ENCODE data around the gene CCR5AS.
"Not testable (repeated sequence)": the region's sequence is repeated elsewhere in the genome, so short reads cannot be mapped to it uniquely, and the experiment has no call there.

CCR5AS gene

DNA sequence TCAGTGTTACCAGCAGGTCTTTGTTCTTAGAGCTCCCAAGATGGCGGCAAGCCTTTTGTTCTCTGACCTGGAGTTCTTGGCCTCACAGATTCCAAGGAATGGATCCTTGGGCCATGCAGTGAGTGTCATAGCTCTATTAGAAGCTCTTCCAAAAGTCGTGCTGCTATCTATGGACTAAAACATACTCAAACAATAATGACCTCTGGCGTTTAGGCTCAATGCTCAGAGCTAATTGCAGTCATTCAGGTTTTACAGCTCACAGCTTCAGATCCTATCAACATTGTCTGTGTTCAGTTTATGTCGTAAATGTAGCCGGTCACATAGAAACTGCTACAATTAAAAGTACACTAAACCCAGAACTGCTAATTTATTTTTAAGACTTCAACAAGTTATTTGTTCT is 22.4 kb upstream of the CCR5AS start:
- no peak for DNase-seq (ENCODE audit: low spot score)

DNA sequence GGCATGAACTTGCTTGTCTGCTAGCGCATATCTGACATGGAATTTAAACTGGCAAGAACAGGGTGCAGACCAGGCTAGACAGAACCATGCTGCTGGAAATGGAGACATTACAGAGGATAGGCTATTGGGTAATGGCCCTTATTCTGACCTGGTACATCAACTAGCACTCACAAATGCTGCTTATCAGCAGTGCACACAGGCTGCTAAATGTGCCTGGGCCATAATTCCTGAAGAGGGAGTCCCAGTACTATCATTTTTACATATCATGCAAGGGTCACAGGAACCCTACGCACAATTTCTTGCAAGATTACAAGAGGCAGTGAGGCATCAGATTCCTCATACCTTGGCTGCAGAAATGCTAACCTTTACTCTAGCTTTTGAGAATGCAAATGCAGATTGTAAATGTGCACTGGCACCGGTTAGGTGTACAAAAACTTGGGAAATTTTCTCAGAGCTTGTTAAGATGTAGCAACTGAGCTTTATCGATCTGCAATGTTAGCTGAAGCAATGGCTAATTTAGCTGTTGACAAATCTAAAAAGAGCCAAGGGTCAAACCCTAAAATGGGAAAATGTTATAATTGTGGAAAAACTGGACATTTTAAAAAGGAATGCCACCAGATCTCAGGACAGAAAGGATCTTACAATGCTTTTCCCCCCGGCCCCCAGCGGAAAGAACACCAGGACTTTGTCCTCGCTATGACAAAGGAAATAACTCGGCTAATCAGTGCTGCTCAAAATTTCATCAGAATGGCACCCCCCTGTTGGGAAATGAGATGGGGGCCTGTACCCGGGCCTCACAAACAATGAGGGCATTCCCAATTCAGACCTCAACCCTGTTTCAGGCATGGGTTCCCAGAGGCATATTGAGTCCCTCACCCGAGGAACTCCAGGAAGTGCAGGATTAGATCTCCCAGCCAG is 21.3 kb upstream of the CCR5AS start:
- no peak for DNase-seq (ENCODE audit: low spot score)

DNA sequence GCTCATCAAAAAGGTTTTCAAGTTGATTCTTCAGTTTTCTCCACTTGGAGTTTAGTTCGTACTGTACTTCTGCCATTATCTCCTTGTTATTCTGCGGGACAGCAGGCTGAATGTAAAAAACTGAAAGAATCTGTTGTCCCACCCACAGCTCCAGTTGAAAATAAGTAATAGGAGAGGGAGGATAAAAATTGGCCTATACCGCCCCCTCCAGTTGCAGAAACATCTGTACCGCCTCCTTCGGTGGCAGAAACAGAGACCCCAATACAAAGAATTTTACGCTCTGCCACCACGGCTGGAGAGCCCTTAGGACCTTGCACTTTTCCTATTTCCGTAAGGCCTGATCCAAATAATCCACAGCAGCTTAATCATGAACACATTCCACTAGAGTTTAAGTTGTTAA is 20.5 kb upstream of the CCR5AS start:
- not testable (repeated sequence) for DNase-seq (ENCODE audit: low spot score)

DNA sequence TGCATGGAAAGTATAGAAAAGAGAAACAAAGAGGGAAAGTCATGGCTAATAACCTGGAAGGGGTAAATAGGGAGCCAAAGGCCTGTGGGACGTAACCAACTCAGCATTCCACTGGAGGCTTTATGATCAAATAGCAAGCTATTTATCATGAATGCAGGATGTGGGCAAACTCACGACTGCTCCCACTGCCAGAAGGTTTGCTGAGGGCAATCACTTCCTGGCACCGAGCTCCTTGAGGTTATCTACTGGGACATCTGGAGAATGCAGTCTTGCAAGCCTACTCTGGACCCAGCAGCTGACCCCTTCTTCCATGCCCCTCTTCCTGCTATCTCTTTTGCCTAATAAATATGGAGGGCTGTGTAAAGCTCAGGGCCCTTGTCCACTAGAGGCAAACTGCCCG is 19.6 kb upstream of the CCR5AS start:
- not testable (repeated sequence) for DNase-seq (ENCODE audit: low spot score)

DNA sequence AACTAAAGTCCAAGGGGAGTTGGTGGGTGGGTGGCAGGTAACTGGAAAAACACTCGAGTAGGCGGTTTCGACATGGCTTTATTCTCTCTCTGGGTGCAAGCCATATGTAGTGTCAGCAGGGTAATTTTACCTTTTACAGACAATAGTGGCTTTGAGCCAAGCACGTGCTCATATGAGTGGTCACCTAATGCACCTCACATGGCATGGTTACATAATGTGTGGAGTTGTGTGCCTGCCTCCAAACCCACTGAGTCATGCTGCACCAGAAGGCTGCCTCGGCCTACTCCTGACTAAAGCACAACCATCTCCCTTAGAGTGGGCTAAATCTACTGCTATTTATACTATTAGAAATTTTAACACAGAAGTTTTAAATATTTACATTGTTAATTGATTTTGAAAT is 16.7 kb upstream of the CCR5AS start:
- no peak for DNase-seq (ENCODE audit: low spot score)

DNA sequence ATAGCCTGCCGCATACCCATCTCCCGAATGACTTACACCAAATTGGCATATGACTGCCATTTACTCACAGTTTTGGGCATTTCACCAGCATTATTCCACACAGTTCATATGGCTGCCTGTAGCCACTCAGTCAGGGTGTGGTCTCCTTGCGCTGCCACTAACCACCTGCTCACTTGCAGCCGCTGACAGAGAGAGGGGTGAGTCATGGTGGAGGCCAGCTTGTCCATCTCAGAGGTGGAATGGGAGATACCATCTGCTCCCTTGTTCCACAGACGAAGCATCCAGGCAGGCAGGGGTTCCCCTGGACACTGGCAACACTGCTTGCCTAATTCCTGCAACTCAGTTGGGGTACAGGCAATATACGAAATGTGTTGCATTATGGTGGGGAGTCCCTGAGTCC is 15.8 kb upstream of the CCR5AS start:
- DNase-seq (ENCODE audit: low spot score): no peak

DNA sequence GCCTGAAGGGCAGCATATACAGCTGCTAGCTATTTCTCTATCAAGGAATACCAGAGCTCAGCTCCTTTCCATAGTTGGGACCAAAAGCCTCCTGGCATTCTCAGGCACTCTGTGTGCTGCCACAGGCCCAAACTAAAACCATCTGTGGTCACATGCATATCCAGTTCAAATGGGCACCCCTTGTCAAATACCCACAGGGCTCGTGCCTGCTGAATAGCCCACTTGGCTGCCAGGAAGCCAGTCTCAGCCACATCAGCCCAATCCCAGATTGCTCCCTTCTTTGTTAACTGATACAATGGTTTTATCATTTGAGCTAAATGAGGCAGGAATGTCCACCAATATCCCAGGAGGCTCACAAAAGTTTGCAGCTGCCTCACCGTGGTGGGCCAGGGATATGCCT is 14.1 kb upstream of the CCR5AS start:
- DNase-seq (ENCODE audit: low spot score): no peak

DNA sequence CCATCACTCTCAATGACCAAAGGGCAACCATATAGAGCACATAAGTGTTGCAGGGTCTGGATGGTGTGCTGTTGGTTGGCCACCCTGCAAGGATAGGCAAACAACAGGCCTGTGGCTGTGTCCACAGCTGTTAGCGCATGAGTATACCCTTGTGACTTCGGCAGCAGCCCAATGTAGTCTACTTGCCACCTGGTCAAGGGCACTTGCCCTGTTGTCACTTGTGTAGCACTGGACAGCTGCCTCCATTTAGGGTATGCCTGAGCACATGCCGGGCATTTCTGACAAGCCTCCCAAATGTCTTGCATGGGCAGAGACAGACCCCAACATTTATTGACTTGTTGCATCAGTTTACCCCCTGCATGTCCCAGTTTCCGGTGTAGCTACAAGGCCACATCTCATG is 12.9 kb upstream of the CCR5AS start:
- no peak for DNase-seq (ENCODE audit: low spot score)

DNA sequence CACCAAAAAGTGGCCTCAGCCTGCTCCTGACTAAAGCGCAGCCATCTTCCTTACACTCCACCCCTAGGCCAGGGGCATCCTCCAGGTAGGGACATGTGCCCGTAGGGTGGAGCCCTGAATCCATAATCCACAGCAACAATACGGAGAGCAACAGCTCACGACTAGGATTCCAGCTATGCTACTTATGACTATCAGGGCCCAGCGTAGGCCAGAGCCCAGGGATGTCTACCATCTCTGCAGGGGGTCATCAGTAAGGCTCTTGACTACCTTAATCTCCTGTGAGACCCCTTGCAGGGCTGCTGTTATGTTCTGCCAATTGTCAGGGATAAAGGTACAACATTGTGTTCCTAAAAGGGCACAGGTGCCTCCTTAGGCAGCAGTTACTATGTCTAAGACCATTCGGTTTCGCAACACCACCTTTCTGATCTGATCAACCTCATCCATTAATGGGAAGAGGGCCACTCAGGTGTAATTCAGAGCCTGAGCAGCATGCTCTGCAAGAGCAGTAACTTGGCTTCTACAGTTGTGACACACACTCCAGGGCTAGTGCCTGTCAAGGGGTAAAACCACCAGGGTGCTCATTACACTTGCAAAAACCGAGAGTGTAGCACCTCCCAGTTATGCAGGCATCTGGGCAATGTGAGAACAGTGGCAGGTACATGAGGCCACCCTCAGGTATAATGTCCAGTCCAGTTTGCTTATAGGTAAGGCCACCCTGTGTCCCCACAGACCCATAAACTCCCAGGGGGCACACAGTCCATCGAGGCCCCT is 11.2 kb upstream of the CCR5AS start:
- no peak for DNase-seq (ENCODE audit: low spot score)

DNA sequence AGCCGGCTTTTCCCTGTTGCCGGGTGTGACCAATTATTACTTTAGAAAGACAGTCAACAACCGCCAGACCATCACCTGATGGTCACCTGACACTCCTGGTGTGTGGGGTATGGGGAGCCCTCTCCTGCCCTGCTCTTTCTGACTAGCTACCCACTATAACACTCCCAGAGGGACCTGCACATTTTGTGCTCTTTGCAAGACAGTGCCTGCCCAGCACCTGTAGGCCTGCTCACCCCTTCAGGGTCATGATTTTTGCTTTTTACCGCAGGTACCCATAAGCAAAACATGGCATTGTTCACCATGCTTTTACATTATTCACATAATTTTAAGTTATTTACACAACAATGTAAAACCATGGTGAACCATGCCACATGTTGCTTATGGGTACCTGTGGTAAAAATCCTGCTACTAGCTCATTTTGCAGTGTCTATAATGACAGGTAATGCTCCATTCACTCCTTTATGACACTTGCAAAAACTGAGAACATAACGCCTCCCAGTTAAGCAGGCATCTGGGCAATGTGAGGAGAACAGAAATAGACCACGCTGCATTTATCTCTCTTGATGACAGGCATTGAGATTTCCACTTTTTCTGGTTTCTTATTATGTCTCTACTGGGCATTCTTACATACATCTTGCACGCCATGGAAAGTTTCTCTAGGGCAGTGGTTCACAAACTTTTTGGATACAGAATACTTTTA is 10.1 kb upstream of the CCR5AS start:
- no peak for DNase-seq (ENCODE audit: low spot score)

DNA sequence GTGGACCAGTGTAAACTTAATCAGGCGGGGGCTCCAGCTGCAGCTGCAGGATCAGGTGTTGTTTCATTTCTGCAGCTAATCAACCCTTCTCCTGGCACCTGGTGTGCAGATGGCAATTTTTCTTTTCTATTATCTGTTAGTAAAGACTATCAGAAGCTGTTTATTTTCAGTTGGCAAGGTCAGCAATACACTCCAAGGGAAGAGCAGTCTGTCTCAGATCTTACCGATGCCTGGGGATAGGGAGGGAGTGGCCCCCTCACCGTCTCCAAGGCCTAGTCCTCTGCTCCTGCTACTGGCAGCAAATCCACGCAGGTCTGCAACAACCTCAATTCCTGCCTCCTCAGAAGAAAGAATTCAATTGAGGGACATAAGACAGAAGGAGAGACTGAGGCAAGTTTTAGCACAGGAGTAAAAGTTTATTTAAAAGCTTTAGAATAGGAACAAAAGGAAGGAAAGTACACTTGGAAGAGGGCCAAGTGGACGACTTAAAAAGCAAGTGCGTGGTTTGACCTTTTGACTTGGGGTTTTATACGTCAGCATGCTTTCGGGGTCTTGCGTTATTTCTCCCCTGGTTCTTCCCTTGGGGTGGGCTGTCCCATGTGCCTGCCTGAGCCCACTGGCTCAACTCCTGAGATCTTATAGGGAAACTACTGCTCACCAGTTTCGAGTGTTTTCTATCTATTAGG is 9.4 kb upstream of the CCR5AS start:
- no peak for DNase-seq (ENCODE audit: low spot score)

DNA sequence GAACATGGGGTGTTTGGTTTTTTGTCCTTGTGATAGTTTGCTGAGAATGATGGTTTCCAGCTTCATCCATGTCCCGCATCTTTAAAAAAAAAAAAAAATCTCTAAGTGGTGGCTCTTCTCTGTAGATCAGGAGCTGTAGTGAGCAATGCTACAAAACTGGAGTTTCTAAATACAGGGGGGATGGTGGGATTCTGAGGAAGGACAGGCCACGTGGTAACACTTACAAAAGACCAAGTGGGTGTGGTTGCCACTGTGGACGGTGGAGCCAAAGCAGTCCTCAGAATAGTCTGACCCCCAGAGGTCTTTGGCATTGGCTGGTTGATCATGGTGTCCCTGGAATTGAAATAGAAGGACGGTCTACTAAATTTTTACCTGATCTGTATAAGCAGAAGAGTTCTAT is 7.9 kb upstream of the CCR5AS start:
- DNase-seq (ENCODE audit: low spot score): no peak

DNA sequence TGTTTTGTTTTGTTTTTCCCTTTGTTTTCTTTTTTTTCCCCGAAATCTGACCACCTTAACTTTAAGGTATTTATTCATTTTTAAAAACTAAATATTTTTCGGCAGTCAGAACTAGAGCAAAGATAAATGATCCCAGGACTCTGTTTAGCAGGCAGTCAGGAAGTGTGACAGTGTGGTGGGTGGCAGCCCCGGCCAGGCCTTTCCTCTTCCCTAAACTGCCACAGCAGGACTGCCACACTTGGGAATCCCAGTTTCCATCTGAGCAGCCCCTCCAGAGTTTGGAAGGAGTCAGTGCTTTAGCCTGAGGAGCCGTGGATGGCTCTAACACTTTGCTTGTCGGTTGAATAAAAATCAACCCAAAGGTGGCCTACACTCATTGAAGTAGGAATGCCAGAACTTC is 7.1 kb upstream of the CCR5AS start:
- no peak for DNase-seq (ENCODE audit: low spot score)

DNA sequence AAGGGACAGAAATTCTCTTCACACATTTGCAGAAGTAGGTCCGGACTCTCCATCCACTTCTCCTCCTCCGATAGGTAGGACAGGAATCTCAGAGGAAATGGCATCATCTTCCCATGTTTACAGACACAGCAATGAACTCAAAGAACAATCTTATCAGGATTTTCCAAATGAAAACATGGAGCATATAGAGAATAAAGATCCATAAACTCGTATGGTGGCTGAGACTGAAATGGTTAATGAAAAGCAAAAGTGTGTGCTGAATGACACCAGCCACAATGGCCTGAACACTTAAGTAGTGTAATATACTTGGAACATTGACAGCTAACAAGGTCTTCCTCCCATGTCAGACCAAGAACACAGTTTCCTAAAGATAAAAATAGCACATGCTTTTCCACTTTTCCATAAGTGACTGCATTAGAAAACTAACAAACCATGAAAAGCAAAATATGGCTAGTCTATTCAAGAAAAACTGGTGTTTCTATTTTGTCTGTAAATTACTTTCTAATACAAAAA is 6.0 kb upstream of the CCR5AS start:
- DNase-seq (ENCODE audit: low spot score): no peak

DNA sequence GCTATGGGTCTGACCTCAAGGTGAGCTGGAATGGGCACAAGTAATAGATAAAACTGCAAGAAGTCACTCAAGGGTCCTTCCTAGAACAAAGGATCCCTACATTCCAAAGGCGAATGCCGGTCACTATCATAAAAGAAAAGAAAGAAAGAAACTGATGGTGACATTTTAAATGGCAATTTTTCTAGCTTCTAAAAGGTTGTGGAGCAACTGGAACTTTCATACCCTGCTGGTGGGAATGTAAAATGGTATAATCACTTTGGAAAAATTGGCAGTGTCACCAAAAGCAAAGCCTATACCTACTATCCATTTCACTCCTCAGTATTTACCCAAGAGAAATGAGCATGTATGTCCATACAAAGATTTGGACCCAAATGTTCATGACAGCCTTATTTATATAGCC is 4.4 kb upstream of the CCR5AS start:
- no peak for DNase-seq (ENCODE audit: low spot score)

DNA sequence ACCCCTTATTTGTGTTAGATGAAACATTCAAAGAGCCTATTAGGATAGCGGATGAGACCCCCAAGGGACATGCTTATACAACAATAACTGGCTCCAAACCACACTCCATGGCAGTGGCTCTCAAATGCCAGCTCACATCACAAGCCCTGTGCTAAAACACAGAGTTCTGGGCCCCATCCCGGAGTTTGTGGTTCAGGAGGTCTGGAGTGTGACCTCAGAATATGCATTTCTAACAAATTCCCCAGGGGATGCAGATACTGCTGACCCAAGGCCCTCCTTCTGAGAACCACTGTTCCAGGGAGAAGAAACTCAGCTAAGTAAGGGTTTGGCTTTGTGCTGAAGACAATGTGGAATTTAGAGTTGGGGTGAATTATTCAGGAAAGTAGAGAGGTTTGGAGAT is 3.8 kb upstream of the CCR5AS start:
- DNase-seq (ENCODE audit: low spot score): no peak

DNA sequence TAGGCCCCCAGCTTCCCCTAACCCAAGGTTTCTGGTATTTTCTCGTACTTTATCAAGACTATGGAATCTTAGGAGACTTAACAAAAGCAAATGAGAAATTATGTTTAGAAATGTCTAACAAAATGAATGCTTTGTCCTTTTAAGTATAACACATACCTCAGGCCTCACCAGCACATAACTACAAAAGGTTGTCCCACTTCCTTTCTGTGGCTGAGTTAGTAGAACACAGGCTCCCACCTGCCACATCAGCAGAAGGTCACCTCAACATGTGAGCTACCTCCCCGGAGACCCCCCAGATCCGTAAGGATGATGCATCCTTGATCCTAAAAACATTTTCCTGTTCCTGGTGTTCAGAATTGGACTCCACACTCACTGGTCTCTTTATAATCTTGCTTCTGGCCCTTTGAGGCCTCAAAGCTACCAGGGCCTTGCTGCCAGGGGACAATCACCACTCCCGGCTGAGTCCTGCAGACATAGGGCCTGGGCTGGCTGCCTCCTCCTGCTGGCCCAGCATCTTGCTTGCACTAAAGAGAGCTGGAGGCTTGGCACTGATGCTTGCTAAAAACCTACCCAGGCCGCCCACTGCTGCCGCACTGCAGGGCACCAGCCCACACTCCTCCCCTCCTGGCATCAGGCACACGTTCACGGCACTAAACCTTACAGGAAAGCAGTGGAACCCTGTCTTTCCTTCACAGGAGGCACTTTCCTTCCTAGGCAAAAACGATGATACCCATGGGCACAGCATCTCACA is 3.0 kb upstream of the CCR5AS start:
- DNase-seq (ENCODE audit: low spot score): no peak

DNA sequence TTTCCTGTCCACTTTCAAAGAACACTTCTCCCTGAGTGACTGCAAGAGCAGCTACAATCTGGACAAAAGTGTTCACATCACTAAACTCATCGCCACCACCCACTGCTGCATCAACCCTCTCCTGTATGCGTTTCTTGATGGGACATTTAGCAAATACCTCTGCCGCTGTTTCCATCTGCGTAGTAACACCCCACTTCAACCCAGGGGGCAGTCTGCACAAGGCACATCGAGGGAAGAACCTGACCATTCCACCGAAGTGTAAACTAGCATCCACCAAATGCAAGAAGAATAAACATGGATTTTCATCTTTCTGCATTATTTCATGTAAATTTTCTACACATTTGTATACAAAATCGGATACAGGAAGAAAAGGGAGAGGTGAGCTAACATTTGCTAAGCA is 2.0 kb upstream of the CCR5AS start:
- no peak for DNase-seq (ENCODE audit: low spot score)

DNA sequence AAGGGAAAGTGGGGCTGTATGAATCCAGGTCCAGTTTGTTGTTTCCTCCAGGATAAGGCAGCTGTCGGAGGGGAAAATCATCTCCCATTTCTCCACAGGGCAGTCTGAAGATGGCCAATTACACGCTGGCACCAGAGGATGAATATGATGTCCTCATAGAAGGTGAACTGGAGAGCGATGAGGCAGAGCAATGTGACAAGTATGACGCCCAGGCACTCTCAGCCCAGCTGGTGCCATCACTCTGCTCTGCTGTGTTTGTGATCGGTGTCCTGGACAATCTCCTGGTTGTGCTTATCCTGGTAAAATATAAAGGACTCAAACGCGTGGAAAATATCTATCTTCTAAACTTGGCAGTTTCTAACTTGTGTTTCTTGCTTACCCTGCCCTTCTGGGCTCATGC is 1.1 kb upstream of the CCR5AS start:
- no peak for DNase-seq (ENCODE audit: low spot score)

DNA sequence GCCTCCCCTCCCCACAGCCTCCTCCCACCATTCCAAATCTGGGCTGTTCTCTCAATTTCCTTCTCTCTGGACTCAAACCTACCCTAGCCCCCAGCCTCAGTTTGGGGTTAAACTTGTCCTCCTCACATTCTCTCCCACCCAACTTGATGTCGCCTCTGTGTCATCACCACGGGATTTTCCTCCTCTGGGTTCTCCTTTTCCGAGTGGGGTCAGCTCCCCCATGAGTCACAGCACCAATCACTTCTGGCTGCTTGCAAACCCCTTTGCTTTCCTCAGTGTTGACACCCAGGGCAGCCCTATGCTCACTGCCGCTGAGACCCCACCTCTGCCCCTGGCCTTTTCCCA is 451 bp downstream of the CCR5AS start:
- no peak for DNase-seq (ENCODE audit: low spot score)

DNA sequence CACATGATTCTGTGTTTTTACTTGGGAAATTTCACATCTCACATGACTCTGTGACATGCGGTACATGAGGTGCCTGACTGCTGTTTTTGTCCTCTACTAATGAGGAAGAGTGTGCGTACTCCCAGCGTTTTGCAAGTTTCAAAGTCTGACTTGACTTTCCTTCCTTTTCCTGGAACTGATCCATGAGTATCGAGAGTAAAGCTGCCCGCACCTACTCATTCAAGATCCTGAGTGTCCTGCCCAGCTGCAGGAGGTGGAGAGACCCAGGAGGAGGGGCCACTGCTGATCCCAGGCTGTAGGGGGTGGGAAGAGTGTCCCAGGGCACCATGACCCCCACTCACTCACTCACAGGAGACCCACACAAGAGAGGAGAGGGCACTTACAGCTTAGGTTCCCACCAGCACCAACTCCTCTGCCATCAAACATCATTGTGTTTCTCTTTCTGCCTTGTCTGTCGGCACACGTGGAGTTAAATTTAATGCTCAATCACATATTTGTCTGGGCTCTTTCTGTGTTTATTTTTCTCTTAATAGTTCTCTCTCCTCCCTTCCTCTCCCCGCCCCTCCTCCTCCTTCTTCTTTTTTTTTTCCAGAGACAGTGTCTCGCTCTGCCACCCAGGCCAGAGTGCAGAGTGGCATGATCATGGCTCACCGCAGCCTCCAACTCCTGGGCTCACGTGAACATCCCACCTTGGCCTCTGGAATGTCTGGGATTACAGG is 1.4 kb downstream of the CCR5AS start:
- DNase-seq (ENCODE audit: low spot score): no peak

Data from activated CD4-positive, alpha-beta T cell treated with anti-CD3 and anti-CD28 coated beads, Interleukin-2, Interleukin-4, amounts not matched to agents 100 ng/mL and 50 ng/mL, durations not matched to agents 16 hours and 8 hours (primary cell).